DOHH2 (cell line): ENCODE measurements around the gene CCR8.

Experiments used
- H3F3A ChIP-seq: fragments of 200-600 bp; sonication (generic), shearing (Covaris generic); 2 replicates; pipeline ENCODE4 v1.6.0; 2016; ENCODE audit warnings: antibody characterized with exemption, mild to moderate bottlenecking; ENCODE audit not compliant: control insufficient read depth, insufficient read depth
- H3K27ac ChIP-seq: fragments of 200-600 bp; sonication (generic); 2 replicates; pipeline ENCODE4 v1.5.1; 2014; ENCODE audit warnings: low read depth, mild to moderate bottlenecking, low read length, moderate library complexity
- H3K27me3 ChIP-seq: fragments of 200-600 bp; sonication (generic); 2 replicates; pipeline ENCODE4 v1.6.1; 2014; ENCODE audit warnings: mild to moderate bottlenecking, low read length, mixed read lengths; ENCODE audit not compliant: control insufficient read depth
- H3K36me3 ChIP-seq: fragments of 200-600 bp; sonication (generic); 2 replicates; pipeline ENCODE4 v1.6.1; 2014; ENCODE audit warnings: mild to moderate bottlenecking, low read length, moderate library complexity, mixed read lengths; ENCODE audit not compliant: control insufficient read depth
- H3K4me1 ChIP-seq: fragments of 200-600 bp; sonication (generic); 2 replicates; pipeline ENCODE4 v1.6.1; 2014; ENCODE audit warnings: mild to moderate bottlenecking, low read length, mixed read lengths; ENCODE audit not compliant: control insufficient read depth
- H3K4me2 ChIP-seq: fragments of 200-600 bp; sonication (generic); 2 replicates; pipeline ENCODE4 v1.6.0; 2014; ENCODE audit warnings: mild to moderate bottlenecking, low read length, moderate library complexity
- H3K4me3 ChIP-seq: fragments of 200-600 bp; sonication (generic); 2 replicates; pipeline ENCODE4 v1.5.1; 2014; ENCODE audit warnings: mild to moderate bottlenecking, low read length, mixed read lengths
- H3K79me2 ChIP-seq: fragments of 200-600 bp; sonication (generic); 2 replicates; pipeline ENCODE4 v1.6.1; 2014; ENCODE audit warnings: mild to moderate bottlenecking, low read length, mixed read lengths; ENCODE audit not compliant: control insufficient read depth
- H3K9me2 ChIP-seq: fragments of 200-600 bp; sonication (generic); replicated peaks from 2 replicates; pipeline ENCODE4 v1.6.1; 2014; ENCODE audit warnings: mild to moderate bottlenecking, low read length, mixed read lengths; ENCODE audit not compliant: control insufficient read depth
- H3K9me3 ChIP-seq: fragments of 200-600 bp; sonication (generic); 2 replicates; pipeline ENCODE4 v1.6.1; 2014; ENCODE audit warnings: antibody characterized with exemption, low read length, mixed read lengths; ENCODE audit not compliant: control insufficient read depth, insufficient read depth
- H4K20me1 ChIP-seq: fragments of 200-600 bp; sonication (generic); 2 replicates; pipeline ENCODE4 v1.6.0; 2014; ENCODE audit warnings: low read depth, mild to moderate bottlenecking, antibody characterized with exemption, low read length, moderate library complexity; ENCODE audit not compliant: control insufficient read depth, insufficient read depth
- EZH2phosphoT487 ChIP-seq: fragments of 200-600 bp; sonication (generic); IDR thresholded peaks from 2 replicates; pipeline ENCODE4 v1.6.1; 2017; ENCODE audit warnings: borderline replicate concordance, mild to moderate bottlenecking, antibody characterized with exemption, low read length, moderate library complexity, mixed read lengths
- TF ChIP-seq, protein P1 (sequence below): fragments of 200-600 bp; sonication (generic); IDR thresholded peaks from one replicate; pipeline ENCODE4 v1.5.1; 2014; ENCODE audit warnings: antibody characterized with exemption, mild to moderate bottlenecking, low read depth, low read length; ENCODE audit not compliant: poor library complexity, severe bottlenecking

Gene CCR8

DNA sequence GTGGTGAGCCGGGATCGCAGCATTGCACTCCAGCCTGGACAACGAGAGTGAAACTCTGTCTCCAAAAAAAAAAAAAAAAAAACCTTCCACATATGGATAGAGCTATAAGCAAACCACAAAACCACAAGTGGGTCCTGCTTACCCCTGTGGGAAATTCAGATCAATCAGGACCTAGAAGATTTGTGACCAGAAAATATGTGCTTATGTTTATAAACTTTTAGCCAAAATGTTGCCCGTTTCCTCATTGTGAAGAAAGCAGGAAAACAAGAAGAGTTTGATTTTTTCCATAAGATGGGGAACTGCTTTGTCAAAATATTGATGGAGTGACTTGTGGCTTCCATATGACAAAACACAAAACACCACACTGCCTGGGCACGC lies 50.3 kb downstream of the CCR8 start:
- H3K4me2 ChIP-seq: no peak overlapping the region
- H3K27ac ChIP-seq: no peak overlapping the region
- no peaks in the 10 kb centered on the region for H3K9me2 ChIP-seq
- H3K9me3 ChIP-seq: no peaks in the 10 kb centered on the region
- H3K36me3 ChIP-seq: peaks cover 5% of the 10 kb centered on the region
- H3K4me1 ChIP-seq: peaks cover 17% of the 10 kb centered on the region
- H3K27me3 ChIP-seq: no peaks in the 10 kb centered on the region
- peaks cover 3% of the 10 kb centered on the region; the same call in 1 of the 2 replicates for H4K20me1 ChIP-seq
- H3F3A ChIP-seq: no peaks in the 10 kb centered on the region
- H3K4me3 ChIP-seq: no peak overlapping the region
- TF ChIP-seq, protein P1, sequence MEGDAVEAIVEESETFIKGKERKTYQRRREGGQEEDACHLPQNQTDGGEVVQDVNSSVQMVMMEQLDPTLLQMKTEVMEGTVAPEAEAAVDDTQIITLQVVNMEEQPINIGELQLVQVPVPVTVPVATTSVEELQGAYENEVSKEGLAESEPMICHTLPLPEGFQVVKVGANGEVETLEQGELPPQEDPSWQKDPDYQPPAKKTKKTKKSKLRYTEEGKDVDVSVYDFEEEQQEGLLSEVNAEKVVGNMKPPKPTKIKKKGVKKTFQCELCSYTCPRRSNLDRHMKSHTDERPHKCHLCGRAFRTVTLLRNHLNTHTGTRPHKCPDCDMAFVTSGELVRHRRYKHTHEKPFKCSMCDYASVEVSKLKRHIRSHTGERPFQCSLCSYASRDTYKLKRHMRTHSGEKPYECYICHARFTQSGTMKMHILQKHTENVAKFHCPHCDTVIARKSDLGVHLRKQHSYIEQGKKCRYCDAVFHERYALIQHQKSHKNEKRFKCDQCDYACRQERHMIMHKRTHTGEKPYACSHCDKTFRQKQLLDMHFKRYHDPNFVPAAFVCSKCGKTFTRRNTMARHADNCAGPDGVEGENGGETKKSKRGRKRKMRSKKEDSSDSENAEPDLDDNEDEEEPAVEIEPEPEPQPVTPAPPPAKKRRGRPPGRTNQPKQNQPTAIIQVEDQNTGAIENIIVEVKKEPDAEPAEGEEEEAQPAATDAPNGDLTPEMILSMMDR: no peak
- TF ChIP-seq EZH2phosphoT487: no peak
- peaks cover 15% of the 10 kb centered on the region for H3K79me2 ChIP-seq

- no peak overlapping the region for H3K4me3 ChIP-seq
- no peaks in the 10 kb centered on the region for H3K27me3 ChIP-seq
- H4K20me1 ChIP-seq: peaks cover 17% of the 10 kb centered on the region
- no peaks in the 10 kb centered on the region for H3K9me2 ChIP-seq
- TF ChIP-seq EZH2phosphoT487: no peak
- no peaks in the 10 kb centered on the region for H3F3A ChIP-seq
- peaks cover 21% of the 10 kb centered on the region for H3K36me3 ChIP-seq
- no peak overlapping the region for H3K27ac ChIP-seq
- H3K79me2 ChIP-seq: peaks cover 32% of the 10 kb centered on the region
- no peak overlapping the region for H3K4me2 ChIP-seq
- peaks cover 34% of the 10 kb centered on the region for H3K4me1 ChIP-seq
- H3K9me3 ChIP-seq: no peaks in the 10 kb centered on the region
These were observed 51.9 kb downstream of the CCR8 start for GRCh38 chr3:39381432-39381831.
